Progenitor cell of endocrine pancreas (in vitro differentiated cells): ENCODE data around the gene CHD1L. TPM values are rescaled to one million over a fixed set of nuclear protein-coding genes. Genes with fewer than 3 reads are reported as not detected.

Experiments
- DNase-seq: peaks from one replicate; pipeline ENCODE4 v3.0.0; 2021; ENCODE audit warnings: low spot score; ENCODE audit not compliant: unreplicated experiment
- H3K27ac Mint-ChIP-seq: 2 replicates; pipeline ENCODE4 v1.8.0; 2021; ENCODE audit warnings: mild to moderate bottlenecking, moderate library complexity, mixed read lengths
- H3K27me3 Mint-ChIP-seq: 2 replicates; pipeline ENCODE4 v1.8.0; 2021; ENCODE audit warnings: mixed read lengths
- H3K36me3 Mint-ChIP-seq: 2 replicates; pipeline ENCODE4 v1.8.0; 2022; ENCODE audit warnings: mixed read lengths; ENCODE audit not compliant: insufficient read depth
- H3K4me1 Mint-ChIP-seq: 2 replicates; pipeline ENCODE4 v1.8.0; 2021; ENCODE audit warnings: low read depth, mixed read lengths
- H3K4me3 Mint-ChIP-seq: 2 replicates; pipeline ENCODE4 v1.8.0; 2021; ENCODE audit warnings: low read depth, mild to moderate bottlenecking, moderate library complexity, mixed read lengths
- H3K9me3 Mint-ChIP-seq: 2 replicates; pipeline ENCODE4 v1.8.0; 2021; ENCODE audit warnings: low read depth, mixed read lengths
- CTCF ChIP-seq: fragments of 200-600 bp; sonication (generic); IDR thresholded peaks from one replicate; pipeline ENCODE4 v1.5.0; 2021; ENCODE audit warnings: antibody characterized with exemption, mild to moderate bottlenecking; ENCODE audit not compliant: unreplicated experiment
- total RNA-seq: library from RNA; stranded (reverse); gene quantifications from 2 replicates; pipeline ENCODE4 v1.2.1, GENCODE V29; 2021

Gene CHD1L
- total RNA-seq, 1 donor from 2014 or later = 79.6 TPM

- Mint-ChIP-seq H3K36me3 (no peaks in the 10 kb centered on the region), H3K9me3 (peaks cover 3% of the 10 kb centered on the region), H3K4me1 (no peaks in the 10 kb centered on the region), H3K27me3 (peaks cover 7% of the 10 kb centered on the region), H3K27ac (no peak overlapping the region), H3K4me3 (no peak overlapping the region)
- no peak for TF ChIP-seq CTCF
- DNase-seq = no peak
Observed at GRCh38 chr1:147334292-147334691, 91.8 kb downstream of the CHD1L start.

- DNase-seq = no peak
- H3K27ac Mint-ChIP-seq = no peak overlapping the region
- peaks cover 7% of the 10 kb centered on the region for H3K27me3 Mint-ChIP-seq
- H3K4me3 Mint-ChIP-seq = no peak overlapping the region
- H3K4me1 Mint-ChIP-seq = no peaks in the 10 kb centered on the region
- no peaks in the 10 kb centered on the region for H3K9me3 Mint-ChIP-seq
- TF ChIP-seq CTCF = no peak
- H3K36me3 Mint-ChIP-seq = no peaks in the 10 kb centered on the region
Observed at GRCh38 chr1:147336291-147336690, 93.8 kb downstream of the CHD1L start.

- Mint-ChIP-seq H3K4me1 (peaks cover 4% of the 10 kb centered on the region), H3K27me3 (peaks cover 7% of the 10 kb centered on the region), H3K9me3 (no peaks in the 10 kb centered on the region), H3K36me3 (no peaks in the 10 kb centered on the region), H3K4me3 (no peak overlapping the region), H3K27ac (no peak overlapping the region)
- TF ChIP-seq CTCF = no peak
- DNase-seq = no peak
Observed at GRCh38 chr1:147337040-147337630, 94.7 kb downstream of the CHD1L start.

- Mint-ChIP-seq H3K27ac (no peak overlapping the region), H3K4me1 (peaks cover 4% of the 10 kb centered on the region), H3K4me3 (no peak overlapping the region), H3K27me3 (peaks cover 7% of the 10 kb centered on the region), H3K36me3 (no peaks in the 10 kb centered on the region), H3K9me3 (no peaks in the 10 kb centered on the region)
- no peak for TF ChIP-seq CTCF
- DNase-seq = no peak
Observed at GRCh38 chr1:147338571-147338970, 96.1 kb downstream of the CHD1L start.

GRCh38 chr1:147341246-147341645, 98.8 kb downstream of the CHD1L start:
- Mint-ChIP-seq H3K27me3 (peaks cover 5% of the 10 kb centered on the region), H3K36me3 (no peaks in the 10 kb centered on the region), H3K4me3 (no peak overlapping the region), H3K27ac (no peak overlapping the region), H3K4me1 (peaks cover 4% of the 10 kb centered on the region), H3K9me3 (peaks cover 7% of the 10 kb centered on the region)
- TF ChIP-seq CTCF = no peak
- no peak for DNase-seq

Other genes starting within 250 kb of the CHD1L start
- 24.4 and 26.0 TPM in 2 replicates for gene PRKAB2, start 70.2 kb upstream of the CHD1L start, total RNA-seq
- 4.2 and 5.0 TPM in 2 replicates for gene FMO5, start 17.3 kb upstream of the CHD1L start, total RNA-seq